Forelimb muscle (tissue), 1 donor: ENCODE measurements around the gene FEM1C. TPM values are rescaled to one million over a fixed set of nuclear protein-coding genes. Genes with fewer than 3 reads are reported as not detected.

Source experiments
- DNase-seq: peaks from one replicate; pipeline ENCODE4 v3.0.0-alpha.2; 2013; ENCODE audit warnings: low read depth
- polyA plus RNA-seq: library from polyadenylated mRNA; unstranded; fragments of 120-200 nt; gene quantifications from one replicate; pipeline ENCODE4 v1.2.1, GENCODE V29; 2013; ENCODE audit not compliant: insufficient read length

FEM1C gene
- polyA plus RNA-seq, result 24.4 TPM

DNA sequence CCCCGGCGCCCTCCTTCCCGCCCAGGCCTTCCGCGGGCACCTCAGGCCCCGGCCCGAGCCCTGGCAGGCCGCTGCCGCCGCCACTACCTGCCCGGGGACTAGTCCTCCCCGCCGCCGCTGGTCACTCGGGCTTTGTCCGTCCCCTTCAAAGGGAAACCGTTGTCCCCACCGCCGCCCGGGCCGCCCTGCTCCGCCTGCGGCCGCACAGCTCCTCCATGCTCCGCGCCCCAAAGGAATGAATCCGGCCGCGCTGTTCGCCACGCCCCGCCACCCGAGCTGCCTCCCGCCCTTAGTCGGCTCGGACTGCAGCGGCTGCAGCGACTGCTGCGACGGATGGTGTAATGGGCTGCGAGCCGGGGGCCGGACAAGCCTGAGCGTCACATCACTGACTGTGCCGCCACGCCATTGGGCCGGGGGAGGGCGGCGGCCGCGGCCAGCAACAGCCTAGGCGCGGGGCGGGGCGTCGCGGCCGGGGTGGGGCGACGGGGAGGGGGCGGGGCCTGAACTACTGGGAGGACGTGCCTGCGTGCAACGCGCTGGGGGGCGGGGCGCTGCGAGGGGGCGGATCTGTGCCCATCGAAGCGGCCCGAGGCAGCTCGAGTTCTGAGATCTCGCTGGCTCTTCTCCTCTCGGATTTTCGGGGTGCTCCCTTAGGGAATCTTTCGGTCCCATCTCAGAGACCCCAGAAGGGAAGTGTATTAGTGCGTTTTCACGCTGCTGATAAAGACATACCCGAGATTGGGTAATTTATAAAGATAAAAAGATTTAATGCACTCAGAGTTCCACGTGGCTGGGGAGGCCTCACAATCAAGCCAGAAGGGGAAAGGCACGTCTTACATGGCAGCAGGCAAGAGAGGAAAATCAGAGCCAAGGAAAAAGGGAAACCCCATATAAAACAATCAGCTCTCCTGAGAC lies at the start of gene FEM1C:
Gene FEM1C, minus strand, starts transcription at position 340 of the 915 bp plus-strand sequence. CDS start 1,282 bp downstream, outside the sequence.
- DNase-seq, result peak; percentile 82

DNA sequence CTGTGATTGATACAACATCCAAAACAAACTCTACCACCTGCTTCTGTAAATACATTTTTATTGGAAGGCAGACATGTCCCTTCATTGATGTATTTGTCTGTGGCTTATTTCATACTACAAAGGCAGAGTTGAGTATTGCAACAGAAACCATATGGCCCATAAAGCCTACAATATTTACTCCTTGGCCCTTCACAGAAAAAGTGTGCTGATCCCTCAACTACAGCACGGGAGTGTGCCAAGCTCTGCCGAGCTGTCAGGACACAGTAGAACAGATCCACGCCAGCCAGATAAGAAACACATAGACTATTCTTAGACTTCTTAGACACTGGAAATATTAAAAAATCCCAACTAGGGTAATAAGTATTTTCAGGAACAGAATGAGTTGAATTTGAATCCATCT lies 44.5 kb upstream of the FEM1C start:
- DNase-seq, result no peak

GRCh38 chr5:115588640-115589039 lies 44.1 kb upstream of the FEM1C start:
- no peak for DNase-seq

DNA sequence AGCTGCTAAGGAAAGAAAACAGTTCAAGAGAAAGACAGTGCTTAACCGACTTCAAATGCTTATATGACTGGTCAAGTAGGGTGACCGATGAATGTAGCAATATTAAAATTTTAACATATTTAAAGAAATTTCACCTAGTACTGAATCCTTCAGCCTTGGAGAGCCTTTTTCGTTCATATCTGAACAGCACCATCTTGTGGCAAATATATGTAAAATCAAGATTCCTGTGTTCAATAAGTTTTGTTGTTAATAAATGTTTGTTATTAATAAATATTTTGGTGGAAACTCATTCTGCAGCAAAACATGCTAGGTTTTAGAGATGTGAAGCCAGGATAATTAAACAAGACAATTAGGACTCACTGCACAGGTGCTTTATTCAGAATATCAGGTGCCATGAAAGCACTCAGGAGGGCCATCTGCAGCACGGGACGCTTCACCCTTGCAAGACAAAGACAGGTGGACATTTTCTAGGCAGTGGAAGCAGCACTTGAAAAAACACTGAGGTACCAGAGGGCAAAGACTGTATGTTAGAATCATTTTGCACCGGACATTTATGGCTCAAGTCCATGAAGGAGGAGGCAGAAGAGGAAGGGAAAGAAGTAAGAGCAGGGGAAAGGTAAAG lies 42.1 kb upstream of the FEM1C start:
- DNase-seq, result no peak

- DNase-seq, result no peak
Measured at GRCh38 chr5:115585265-115585664, 40.7 kb upstream of the FEM1C start.

DNA sequence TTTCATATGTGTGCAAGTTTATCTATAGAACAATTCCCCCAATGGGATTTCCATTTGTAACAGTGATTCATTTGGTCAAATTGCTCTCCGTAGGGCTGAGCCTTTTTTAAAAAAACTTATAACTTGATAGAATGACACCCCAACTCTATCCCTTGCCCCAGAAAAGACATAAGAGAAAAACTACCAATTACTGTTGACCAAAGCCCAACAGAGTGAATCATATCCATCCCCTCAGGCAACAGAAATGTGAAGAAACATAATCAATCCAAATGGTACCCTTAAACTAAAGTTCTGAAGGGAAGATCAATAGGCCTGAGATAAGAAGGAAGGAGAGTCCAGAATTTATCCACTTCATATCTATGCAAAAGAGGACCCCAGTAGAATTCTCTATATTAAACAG lies 39.9 kb upstream of the FEM1C start:
- no peak for DNase-seq

DNA sequence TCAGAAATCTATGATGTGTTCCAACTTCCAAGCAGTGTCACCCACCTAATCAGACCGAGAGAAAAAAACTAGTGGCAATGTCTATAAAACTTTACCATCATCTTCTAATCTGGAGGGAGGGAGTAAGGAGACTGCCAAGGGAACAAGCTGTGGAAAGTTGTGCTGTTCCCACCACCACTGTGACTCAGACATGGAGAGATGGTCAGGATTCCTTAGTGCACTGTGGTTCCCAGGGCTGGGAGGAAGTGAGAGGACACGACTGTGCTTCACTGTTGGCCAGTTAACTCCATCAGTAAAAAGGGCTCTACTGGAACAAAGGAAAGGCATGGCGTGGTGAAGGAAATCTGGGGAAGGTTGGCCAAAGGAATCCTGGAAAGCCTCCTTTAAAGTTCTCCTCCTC lies 38.9 kb upstream of the FEM1C start:
- DNase-seq, result no peak

- DNase-seq, result no peak
Measured at GRCh38 chr5:115580941-115581340, 36.4 kb upstream of the FEM1C start.

- no peak for DNase-seq
Measured at GRCh38 chr5:115579747-115580173, 35.2 kb upstream of the FEM1C start.

GRCh38 chr5:115579216-115579615 lies 34.6 kb upstream of the FEM1C start:
- no peak for DNase-seq

GRCh38 chr5:115578657-115579056 lies 34.1 kb upstream of the FEM1C start:
- DNase-seq, result no peak

DNA sequence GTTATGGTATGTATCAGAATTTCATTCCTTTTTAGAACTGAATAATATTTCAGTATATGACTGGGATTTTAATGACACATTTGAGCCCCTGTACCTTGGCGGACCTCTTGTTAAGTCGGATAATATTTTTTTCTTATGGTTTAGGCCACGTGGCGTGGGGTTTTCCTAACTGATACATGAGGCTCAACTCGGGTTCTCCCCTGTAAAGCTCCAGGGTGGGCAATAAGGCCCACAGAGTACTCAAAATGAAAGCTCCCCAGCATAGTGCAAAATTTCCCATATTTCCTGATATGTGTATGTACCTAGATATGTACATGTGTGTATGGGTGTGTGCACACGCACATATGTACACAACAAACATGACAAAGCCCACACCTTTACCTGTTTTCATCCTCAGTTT lies 33.2 kb upstream of the FEM1C start:
- DNase-seq, result no peak

GRCh38 chr5:115577329-115577728 lies 32.8 kb upstream of the FEM1C start:
- no peak for DNase-seq

DNA sequence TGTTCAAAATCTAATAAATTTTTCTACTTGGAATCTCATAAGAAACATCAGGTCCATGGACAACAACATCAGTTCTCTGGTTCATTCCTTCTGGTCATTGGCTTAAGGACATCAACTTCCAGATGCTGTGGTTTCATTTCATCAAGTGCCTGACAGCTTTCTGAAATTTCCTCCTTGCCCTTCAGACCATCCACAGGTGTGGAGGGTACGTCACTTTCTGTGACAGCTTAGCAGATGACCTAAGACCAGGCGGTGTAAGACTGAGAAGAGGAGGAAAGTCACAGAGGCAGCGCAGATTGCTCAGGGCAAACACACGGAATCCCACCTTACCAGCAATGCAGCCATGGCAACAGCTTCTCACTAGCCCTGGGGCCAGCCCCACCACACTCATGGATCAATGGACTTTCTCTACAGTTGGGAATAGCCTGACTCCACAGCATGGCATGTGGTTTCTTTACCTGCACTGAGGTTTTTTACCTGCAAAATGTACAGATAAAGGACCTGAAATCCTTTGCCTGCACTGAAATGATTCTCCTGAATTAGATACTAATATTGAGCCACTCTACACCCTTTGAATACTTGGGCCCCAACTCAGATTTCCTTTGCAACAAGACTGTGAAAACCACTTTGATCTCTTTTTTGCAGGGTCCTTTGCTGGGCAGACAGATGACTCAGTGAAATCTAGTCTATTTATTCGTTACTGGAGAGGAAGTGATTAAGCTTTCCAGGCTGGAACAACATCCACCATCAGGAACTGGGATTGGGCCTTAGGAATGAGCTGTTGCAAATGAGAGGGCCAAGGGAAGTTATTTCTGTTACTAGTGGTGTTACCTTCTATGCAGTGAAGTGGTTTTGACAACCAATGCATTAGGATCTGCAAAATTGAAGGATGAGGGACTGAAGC lies 30.8 kb upstream of the FEM1C start:
- DNase-seq, result no peak

- DNase-seq, result no peak
Measured at GRCh38 chr5:115573133-115573532, 28.6 kb upstream of the FEM1C start.

DNA sequence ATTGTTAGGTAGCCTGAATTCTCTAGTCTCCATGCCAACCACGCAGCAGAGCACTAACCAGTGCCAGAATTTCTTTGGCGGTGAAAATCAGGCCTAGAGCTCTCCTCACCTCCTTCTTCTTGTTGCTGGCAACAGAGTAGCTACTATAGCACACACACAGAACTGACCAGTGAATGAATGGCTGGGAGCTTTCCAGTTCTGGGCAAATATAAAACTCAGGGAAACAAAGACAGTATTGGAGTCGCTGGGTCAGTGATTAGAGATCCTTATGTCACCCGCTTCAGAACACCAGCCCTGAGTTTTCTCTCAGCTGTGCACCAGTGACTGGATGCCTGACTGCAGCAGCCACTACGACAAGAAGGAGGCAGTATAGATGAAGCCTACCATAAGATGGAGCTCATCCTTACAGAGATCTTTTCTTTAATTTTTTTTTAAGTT lies 26.9 kb upstream of the FEM1C start:
- no peak for DNase-seq

DNA sequence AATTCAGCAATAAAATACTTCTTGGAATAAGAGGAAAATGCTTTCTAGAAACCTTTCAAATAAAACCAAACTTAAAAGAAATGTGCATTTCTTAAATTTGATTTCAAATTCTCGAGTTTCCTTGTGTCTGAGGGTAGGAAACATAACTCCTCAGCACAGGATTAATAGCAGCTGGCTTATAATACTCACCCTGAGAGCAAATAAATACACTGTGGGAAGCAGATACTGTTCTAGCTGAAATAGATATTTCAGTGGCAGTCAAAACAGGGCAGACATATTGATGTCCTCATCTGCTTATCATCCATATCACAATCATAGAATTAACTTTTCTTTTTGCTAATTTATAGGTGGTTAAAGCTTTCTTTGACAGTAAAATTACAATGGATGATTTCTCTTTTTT lies 24.1 kb upstream of the FEM1C start:
- DNase-seq, result no peak

- DNase-seq, result no peak
Measured at GRCh38 chr5:115565233-115565632, 20.7 kb upstream of the FEM1C start.

DNA sequence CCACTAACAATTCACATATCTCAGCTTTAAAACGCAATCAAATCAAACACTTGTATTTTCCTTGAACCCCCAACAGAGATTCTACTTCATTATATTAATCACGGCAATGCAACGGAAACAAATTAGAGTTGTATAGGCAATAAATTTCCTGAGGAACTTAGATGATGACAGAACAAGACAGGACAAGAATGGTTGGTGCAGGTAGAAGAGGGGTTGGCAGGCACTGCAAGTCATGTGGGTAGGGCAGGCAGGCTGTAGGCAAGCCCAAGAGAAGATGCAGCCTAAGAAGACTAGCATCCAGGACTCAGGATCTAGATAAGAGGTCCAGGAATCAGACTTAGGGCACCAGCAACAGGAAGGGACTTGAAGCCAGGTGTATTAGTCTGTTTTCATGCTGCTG lies 16.6 kb upstream of the FEM1C start:
- no peak for DNase-seq

DNA sequence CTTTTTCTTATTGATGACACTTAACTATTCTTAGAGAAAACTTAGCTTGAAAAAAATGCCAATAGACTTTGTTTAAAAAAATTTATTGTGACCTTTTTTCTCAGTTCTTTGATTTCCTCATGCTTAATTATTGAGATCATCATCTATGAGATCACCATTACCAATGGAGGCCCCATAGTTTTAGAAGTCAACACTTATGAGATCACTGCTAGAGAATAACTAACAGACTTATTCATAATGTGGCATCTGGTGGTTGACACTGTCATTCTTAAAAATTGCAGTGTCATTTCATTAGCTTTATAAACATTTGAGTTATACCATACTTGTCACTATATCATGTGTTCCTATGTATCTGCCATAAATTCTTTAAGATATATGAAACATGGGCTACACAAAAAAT lies 14.9 kb upstream of the FEM1C start:
- DNase-seq, result no peak

GRCh38 chr5:115558388-115558956 lies 13.9 kb upstream of the FEM1C start:
- DNase-seq, result no peak
